Measurements from ENCODE around the gene NCK2.

Gene NCK2

DNA sequence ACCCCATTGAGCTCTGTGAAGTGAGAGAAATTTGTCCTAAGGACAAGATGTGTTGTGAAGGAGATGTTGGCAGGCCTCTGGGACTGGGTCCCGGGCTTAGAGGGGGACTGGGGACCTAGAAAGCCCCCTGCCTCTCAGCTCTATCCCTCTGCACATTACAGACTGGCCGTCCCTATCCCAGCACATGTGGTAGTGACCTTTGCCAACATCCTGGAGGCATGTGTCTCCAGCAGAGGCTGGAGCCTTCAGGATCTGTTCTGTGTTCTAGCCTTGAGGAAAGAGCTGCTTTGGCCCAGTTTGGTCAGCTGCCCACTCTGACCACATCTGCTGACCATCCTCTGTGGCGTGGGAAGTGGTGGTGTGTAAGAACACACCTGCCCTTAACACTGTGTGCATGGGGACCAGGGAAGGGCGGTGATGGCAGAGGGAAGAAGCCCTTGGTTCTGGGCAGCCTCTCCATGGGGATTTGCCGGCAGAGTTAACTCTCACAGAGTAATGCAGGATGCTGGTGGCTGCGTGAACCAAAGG, 33.4 kb downstream of the NCK2 start:
- DNase-seq = no peak

DNA sequence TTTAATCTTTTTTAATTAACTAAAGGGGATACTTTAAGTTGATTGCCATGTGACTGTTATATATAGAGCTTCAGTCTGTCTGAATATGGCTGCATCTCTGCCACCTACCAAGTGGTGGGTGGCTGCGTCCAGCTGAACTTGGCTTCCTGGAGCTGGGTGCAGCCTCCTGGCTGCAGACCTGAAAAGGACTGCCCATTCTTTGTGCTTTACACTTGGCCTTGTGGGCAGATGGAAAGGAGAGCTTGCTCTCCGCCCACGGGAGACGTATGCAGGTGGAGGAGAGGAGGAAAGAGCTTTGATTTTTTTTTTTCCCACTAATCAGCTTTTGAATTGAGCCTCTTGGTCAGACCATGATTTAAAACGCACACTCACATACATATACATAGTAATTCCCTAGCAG, 34.7 kb downstream of the NCK2 start:
- DNase-seq = no peak

DNA sequence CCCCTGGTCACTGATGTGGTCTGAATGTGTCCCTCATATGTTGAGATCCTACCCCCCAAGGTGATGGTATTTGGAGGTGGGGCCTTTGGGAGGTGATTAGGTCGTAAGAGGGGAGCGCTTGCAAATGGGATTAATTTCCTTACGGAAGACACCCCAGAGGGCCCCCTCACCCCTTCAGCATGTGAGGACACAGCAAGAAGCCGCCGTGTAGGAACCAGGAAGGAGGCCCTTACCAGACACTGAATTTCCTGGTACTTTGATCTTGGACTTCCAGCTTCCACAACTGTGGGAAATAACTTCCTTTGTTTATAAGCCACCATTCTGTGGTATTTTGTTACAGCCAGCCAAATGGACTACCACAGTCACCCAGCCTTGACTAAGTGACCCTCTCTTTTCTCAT, 35.9 kb downstream of the NCK2 start:
- no peak for DNase-seq

DNA sequence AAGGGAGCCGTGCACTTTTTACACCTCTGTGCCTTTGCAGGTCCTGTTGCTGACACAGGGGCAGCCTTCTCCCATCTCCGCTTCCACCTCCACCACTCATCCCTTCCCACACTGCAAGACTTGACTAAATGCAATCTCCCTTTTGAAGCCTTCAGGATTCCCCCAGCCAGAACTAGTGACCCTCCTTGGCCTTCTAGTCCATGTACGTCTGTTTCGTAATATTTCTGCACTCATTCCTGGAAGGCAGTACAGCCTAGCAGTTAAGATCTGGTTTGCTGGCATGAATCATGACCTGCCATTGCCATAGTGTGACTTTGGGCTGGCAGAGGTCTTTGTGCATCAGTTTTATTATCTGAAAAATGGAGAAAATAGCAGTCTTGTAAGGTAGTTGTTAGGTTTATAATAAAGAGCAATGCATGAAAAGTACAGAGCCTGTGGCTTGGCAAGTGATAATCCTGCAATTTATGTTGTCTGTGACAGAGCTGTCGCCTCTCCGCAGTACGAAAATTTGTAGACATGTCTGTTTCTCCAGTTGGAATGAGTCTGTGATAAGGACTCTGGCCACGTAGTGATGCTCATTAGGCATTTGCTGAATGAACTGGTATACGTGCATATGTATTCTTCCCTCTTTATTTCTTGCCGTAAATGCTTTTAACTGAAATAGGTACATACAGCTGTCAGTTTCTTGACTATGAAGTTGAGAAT, 36.7 kb downstream of the NCK2 start:
- no peak for DNase-seq

DNA sequence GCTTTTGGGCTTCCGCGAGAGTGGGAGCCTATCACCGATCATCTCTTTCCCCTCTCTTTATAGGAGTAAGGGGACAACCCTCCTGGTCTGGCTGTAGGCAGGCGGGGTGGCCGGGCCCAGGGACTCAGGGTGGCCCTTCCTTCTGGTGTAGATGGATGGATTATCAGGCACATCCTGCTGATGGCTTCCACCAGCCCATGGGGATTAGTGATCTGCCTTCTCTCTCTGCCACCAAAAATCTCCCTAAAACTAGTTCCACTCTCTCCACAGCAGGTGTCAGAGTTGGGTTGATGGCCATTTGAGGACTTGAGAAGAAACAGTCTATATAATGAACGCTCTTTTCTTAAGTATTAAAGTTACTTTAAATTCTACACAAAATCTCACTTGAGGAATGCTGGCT, 37.4 kb downstream of the NCK2 start:
- peak; percentile 66 for DNase-seq

DNA sequence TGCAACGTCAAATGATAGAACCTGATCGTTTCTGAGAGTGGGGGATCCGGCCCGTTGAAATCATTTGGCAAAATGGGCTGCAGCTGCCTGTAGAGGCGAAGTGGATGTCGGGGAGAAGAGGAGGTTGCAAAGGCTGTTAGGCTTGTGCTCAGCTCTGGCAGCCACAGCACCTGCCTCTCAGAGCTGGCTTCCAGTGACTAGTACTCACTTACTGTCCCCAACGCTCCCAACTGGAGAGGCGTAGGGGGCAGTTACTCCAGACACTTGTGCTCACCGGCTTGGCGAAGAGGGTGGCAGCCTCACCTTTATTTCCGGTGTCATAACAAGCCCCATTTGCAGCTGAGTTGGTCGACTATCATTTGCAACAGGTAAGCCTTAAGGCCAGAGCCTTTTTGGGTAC, 37.9 kb downstream of the NCK2 start:
- DNase-seq = no peak

DNA sequence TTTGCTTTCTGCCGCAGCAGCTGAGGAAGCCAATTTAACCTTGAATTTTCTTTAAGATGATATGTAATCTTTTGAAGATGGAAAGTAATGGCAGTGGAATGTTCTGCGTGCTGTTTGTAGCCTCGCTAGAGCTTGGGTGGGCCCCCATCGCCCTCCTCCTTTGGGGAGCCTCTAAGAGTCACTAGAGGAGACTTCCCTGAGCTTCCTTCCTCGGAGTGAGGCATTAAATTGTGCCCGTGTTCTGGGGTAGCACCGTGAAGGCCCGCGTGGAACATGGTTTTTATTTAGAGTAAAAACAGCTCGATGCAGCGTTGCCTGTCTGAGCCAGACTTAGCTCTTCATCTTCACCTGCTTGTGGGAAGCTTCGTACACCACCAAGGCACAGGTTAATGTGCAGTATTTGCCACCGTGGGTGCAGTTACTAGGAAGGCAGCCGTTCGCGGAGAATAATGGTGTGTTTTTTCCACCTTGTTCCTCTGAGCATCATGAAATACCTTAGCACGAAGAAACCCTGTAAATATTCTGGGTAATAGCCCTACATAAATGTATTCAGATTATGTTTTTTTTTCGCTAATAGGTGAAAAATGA, 38.5 kb downstream of the NCK2 start:
- no peak for DNase-seq

DNA sequence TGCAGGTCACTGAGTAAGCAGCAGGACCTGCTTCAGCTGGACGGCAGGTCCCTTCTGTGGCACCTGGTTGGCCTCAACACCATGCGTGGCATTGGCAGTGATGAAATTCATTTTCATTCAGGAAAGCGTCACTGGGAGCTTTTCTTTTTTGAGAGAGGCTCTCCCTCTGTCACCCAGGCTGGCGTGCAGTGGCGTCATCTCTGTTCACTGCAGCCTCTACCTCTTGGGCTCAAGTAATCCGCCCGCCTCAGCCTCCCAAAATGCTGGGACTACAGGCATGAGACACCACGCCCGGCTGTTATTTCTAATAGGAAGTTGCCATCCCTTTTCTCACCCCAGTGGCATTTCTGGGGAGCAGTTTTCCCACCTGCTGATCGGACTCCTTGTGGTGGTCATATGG, 39.3 kb downstream of the NCK2 start:
- no peak for DNase-seq

DNA sequence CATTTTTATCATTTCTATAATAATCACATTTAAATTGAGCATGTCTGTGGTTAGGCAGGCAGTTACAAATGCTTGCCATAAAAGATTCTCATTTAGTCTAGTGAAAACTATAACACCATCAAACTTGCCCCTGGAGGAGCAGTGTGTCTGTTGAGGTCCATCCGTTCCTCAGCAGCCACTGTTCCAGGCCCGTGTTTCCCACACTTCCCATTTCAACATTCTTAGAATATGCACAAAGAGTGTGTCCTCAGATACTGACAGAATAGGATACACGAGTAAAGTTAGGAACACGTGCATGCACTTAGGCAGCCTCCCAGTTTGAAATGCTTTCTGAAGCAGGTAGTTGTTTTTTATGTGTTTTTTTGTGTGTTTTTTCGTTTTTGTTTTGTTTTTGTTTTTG, 39.9 kb downstream of the NCK2 start:
- DNase-seq = no peak

DNA sequence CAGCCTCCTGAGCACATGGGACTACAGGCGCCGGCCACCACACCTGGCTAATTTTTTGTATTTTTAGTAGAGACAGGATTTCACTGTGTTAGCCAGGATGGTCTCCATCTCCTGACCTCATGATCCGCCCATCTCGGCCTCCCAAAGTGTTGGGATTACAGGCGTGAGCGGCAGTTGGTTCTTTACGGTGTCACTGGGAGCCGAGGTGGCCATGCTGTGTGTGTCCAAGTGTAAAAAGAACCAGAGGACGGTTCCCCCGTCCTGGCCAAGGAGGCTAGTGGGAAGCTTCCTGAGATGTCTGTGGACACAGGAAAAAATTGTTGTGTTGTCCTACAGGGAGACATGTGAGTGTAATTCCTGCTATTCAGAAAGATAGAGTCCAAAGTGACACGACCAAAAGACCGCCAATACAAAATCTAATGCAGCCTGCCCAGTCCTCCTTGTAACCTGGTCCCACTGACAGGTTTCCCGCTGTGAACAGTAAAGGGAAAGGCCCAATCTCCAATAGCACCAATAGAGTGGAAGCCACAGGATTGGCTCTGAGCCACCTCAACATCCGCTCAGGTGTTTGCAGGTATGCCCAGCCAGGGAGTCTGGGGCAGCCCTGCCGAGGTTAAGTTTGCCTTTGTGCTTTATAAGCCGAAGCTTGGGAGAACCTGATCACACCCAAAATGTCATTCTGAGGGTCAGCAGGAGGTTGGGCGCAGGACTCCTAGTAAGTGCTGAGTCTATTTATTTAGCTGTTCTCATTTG, 40.6 kb downstream of the NCK2 start:
- no peak for DNase-seq

DNA sequence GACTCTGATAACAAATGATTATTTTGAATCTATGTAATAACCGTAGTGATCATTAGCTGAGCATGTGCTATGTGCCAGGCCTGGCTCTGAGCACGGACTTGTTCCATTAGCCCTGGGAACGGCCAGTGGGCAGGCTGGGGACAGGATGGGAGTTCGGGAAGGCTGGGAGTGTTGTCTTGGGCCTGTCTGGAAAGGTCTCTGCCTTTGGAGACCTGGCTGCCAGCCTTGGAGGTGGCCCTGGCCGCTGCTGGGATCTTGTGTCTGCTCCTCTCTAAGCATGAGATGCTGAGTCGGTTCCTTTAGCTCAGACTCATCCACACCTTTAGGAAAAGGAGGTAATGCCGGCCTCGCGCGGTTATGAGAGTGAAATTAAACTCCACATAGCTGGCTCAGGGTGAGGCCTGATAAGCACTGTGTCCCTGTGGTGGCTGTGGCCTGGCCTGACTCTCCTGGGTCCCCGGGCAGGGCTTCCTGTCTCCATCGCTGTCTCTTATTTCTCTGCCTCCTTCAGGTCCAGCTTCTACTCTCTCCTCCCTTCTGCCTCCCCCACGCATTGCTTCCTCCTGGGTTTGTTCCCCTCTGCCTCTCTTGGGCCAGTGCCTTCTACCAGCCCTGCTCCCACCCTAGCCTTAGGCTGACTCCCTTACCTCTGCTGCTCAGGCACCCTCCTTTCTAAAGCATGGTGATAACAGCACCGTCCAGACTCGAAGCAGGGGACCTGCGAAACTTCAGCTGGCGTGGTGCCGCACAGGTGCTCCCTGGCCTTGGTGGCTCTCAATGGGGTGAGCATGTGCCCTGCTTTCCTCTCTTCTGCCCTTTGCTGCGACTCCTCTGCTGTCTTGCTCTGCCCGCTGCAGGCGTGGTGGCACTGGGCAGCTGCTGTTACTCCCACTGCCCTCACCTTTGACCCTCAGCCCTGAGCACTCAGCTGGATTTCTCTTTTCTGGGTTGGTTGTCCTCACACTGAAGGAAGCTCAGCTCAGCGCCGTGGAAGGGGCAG, 41.8 kb downstream of the NCK2 start:
- peak; percentile 88 for DNase-seq

DNA sequence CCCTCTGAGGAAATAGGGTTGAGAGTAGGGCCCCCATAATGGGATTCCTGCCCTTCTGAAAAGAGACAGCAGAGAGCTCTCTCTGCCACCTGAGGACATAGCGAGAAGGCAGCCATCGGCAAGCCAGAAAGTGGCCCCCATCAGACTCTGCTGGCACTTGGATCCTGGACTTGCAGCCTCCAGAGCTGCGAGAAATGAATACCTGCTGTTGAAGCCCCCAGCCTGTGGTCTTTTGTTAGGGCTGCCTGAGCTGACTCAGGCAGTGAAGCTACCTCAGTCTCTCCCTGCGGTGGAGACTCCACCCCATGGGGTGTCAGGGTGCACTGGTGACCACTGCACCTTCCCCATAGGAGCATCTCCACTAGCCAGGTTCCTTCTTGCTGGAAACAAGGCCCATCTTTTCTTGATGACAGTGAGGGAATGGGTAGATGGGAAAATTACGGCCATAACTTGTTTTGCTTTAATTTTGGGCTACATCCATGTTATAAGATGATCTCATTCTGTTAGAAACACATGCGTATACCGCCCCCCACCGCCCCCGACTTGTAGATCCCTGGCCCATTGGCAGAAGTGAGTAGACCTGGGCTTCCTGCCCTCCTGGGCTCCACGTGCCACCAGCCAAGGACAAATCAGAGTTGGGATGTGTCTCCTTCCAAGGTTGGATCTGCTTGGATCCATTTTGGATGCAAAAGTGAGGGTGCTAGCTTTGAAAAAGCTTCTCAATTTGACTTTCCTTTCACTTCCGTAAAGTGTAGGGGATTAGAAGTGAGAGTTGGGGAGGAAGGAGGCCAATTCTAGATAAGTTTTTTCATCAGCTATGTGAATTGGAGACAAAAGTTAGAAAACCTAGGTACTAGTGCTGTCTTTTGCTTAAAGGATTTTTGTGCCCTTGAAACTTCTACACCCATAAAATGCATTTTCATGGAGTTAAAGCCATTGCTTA, 42.9 kb downstream of the NCK2 start:
- DNase-seq = peak; percentile 50

DNA sequence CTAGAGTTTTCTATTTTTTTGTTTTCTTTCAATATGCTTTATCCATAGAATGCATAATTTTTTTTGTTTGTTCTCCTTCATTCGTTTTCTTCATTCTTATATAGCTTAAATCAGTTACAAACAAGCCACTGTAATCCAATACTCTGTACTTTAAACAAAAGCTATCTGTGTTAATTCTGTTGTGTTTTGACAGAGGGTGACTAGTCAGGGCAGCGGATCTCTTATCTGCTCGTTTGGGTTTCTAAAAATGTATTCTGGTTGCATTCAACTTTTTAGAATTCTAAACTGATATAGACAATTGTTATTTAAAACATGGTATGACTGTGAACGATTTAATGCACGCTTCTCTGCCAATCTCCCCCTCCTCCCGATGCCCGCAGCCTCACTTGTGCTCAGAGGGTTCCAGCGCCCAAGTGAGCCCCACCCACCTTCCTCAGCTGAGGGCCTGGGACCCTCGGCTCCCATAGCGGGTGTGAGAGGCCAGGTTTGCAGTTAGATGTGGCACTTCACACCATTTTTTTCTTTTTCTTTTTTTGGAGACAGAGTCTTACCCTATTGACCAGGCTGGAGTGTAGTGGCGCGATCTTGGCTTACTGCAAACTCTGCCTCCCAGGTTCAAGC, 44.1 kb downstream of the NCK2 start:
- DNase-seq = peak; percentile 31

DNA sequence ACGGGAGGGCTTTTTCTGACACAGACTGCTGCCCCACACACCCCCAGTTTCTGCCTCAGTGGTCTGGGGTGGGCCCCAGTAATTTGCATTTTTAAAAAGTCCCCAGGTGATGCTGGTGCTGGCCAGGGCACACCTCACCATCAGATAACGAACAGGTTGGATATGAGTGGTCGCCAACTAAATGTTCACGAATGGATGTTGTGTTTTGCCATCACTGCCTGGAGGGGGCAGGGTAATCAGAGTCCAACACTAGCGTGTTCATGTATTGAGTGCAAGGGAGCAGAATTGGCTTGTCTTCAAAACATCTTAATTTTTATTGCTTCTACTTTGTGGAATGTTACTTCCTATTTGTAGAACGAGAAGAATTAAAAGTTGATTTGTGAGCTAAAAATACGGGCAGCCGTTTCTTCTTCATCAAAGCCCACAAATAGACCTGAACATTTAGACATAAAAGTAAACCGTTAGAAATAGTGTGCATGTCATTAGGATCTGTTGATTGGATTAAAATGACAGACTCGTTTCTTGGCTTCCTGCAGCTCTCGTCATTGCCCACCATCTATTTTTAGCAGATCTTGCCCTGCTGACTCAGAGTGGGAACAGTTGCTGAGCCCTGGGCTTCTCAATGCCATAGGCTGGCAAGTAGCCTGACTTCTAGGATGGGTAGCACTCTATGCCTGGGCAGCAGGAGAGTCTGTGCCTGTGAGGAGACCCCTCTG, 45.2 kb downstream of the NCK2 start:
- peak; percentile 94 for DNase-seq

DNA sequence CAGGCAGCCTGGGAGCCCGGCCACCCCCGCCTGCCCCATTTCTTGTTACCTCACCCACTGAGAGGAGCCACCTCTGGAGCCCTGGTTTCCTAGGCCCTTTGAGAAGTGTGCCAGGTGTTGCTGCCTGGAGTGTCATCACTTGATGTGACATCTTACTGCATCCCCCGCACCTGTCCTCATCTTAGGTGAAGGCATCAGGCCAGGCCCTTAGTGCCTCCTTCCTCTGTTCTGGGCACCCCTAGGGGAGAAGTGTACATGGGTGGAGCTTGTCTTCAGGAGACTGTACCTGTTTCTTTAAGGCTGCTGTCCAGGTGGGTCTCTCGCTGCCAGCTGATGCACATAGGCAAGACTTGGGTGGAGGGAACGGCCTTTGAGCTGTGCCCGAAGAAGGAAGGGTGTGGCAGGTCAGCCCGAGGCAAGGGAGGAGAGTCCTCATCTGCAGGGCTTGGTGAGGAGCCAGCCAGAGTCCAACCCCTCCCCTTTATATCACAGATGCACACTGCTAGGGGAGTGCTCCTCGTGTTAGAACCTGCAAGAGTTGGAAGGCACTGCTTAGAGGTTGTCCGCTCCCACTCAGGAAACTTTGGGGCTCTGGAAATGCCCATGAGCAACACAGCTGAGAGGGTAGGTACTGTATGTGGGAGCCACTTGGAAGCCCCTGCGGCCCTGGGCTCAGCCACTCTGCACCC, 45.9 kb downstream of the NCK2 start:
- DNase-seq = peak; percentile 82

DNA sequence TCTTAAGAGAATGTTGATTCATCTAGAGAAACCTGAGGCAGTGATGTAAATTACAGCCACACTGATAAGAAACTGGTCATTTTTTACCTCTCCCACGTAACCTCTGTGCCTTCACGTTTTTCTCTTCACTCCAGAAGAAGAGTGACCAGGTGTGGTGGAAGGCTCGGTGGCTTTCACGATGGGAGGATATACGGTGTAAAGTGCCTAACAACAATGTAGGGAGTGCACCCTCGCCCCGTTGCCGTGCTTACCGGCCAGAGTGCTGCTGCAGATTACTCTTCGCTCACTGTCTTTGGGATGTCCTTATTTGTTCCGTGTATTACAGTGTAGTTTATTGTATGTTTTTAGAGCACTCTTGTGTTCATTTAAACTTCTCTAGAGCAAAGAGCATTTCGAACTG, 46.5 kb downstream of the NCK2 start:
- DNase-seq = no peak

DNA sequence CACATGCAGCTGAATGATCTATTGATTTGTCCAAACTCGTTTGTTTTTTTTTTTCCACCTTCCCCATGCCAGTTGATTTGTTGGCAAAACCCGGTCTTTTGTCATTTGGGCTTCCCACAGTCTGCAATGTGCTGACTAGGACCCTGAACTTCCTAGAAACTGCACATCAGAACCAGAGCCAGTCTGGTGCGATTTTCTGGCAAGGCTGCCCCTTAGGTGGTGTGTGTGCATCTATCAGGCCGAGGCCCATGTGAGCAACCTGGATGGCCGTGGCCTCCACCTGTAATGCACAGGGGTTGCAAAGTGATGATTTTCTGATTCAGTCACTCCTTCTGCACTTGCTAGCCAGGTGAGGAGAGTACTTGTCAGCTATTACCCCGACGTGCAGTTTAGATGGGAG, 47.8 kb downstream of the NCK2 start:
- DNase-seq = no peak

DNA sequence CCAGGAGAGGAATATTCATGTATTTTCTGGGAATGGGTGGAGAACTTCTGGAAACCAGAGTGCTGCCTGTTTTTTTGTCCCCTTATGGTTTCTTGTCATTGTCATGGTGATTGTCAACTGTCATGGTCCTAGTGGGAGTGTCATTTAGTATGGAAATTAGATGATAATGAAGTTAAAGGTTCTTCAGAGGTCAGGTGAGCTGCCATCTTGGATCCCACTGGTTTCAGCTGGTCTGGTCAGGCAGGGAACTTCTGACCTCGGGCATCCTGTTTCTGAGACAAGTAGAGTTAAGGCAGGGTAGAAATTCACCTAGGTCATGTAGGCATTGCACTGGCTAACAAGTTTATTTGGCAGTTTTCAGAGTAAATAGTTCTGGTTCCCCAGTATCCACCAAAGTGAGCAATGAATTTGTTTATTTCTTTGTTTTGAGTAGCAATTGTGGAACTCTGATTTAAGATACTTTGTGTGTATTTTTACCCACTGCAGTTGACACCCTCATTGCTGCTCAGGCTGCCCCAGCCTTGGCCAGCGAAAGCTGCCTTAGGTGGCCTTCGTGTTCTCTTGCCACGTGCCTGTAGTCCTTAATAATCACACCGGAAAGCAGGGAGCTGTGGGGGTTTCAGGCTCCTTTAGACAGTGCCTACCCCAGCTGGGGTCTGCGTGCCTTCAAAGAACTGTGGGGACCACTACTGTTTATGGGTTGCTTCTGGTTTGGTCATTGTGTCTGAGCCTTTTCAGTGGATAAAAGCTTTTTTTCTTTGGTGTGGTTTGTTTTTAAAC, 48.7 kb downstream of the NCK2 start:
- no peak for DNase-seq
